Left ventricle myocardium superior (tissue), 1 donor: ENCODE measurements around the gene ZFYVE26. TPM values are rescaled to one million over a fixed set of nuclear protein-coding genes. Genes with fewer than 3 reads are reported as not detected.
"Not testable (repeated sequence)": the region's sequence is repeated elsewhere in the genome, so short reads cannot be mapped to it uniquely, and the experiment has no call there.

Experiments
- ATAC-seq: fragments of 200-7000 bp; cut with Tn5 transposase; one replicate; pipeline ENCODE4 v1.9.1; 2020; ENCODE audit warnings: mild to moderate bottlenecking, moderate library complexity
- DNase-seq: peaks from one replicate; pipeline ENCODE4 v3.0.0-alpha.2; 2020
- intact Hi-C: fragments of 100-400 bp; cut with micrococcal nuclease; formaldehyde crosslinking; loops from one replicate; pipeline ENCODE4 v1.11.0; 2022
- total RNA-seq: library from RNA; stranded (reverse); fragmentation: NEBNext Ultra II Directional; extraction: Animal tissue kit (Norgen Biotek cat#: 25700); gene quantifications from one replicate; pipeline ENCODE4 v1.2.1, GENCODE V29; 2021
- donor health status: DM: no; HTN: yes; CAD: no; lungs with severe emphysema.

The ZFYVE26 gene
- total RNA-seq, 1 donor from 2014 or later: 15.5 TPM

- no peak for DNase-seq
- intact Hi-C loops: no loop called here
- no peak for ATAC-seq
Measured at GRCh38 chr14:67721875-67722274, 94.5 kb downstream of the ZFYVE26 start.

GRCh38 chr14:67719866-67720265, 96.5 kb downstream of the ZFYVE26 start:
- intact Hi-C loops: no loop called here
- no peak for DNase-seq
- no peak for ATAC-seq

GRCh38 chr14:67719385-67719784, 97.0 kb downstream of the ZFYVE26 start:
- ATAC-seq, intact Hi-C loops, DNase-seq: not testable (repeated sequence)

- ATAC-seq (no peak), DNase-seq (no peak)
- intact Hi-C loops: no loop called here
Measured at GRCh38 chr14:67718265-67718664, 98.1 kb downstream of the ZFYVE26 start.

GRCh38 chr14:67717048-67717447, 99.3 kb downstream of the ZFYVE26 start:
- DNase-seq (no peak), ATAC-seq (no peak)
- intact Hi-C loops: no loop called here

- ATAC-seq (no peak), DNase-seq (no peak)
- intact Hi-C loops: no loop called here
Measured at GRCh38 chr14:67710209-67710608, 106.2 kb downstream of the ZFYVE26 start.

GRCh38 chr14:67709796-67710195, 106.6 kb downstream of the ZFYVE26 start:
- ATAC-seq, DNase-seq, intact Hi-C loops: not testable (repeated sequence)

- ATAC-seq, DNase-seq, intact Hi-C loops: not testable (repeated sequence)
Measured at GRCh38 chr14:67709346-67709745, 107.0 kb downstream of the ZFYVE26 start.

GRCh38 chr14:67705211-67705610, 111.2 kb downstream of the ZFYVE26 start:
- no peak for DNase-seq
- intact Hi-C loops: no loop called here
- ATAC-seq: no peak

GRCh38 chr14:67704484-67705089, 111.8 kb downstream of the ZFYVE26 start:
- DNase-seq: no peak
- peak; percentile 74 for ATAC-seq
- intact Hi-C loops: no loop called here

- no peak for ATAC-seq
- intact Hi-C loops: no loop called here
- DNase-seq: no peak
Measured at GRCh38 chr14:67703997-67704396, 112.4 kb downstream of the ZFYVE26 start.

GRCh38 chr14:67701492-67701891, 114.9 kb downstream of the ZFYVE26 start, which contains the start of gene RDH12:
Gene RDH12 (plus strand): TSS chr14:67701886. CDS start chr14:67722643, 20,757 bp downstream.
- ATAC-seq, DNase-seq, intact Hi-C loops: not testable (repeated sequence)

- intact Hi-C loops: no loop called here
- DNase-seq (no peak), ATAC-seq (no peak)
Measured at GRCh38 chr14:67698179-67698578, 118.2 kb downstream of the ZFYVE26 start.

GRCh38 chr14:67697006-67697405, 119.4 kb downstream of the ZFYVE26 start:
- intact Hi-C loops: no loop called here
- DNase-seq (no peak), ATAC-seq (no peak)

Other genes starting within 250 kb of the ZFYVE26 start
- gene PIGH, start 216.3 kb downstream of the ZFYVE26 start, total RNA-seq: 11.2 TPM
- gene ARG2, start 196.7 kb downstream of the ZFYVE26 start, total RNA-seq: 0.99 TPM
- 133 TPM for gene VTI1B, start 142.0 kb downstream of the ZFYVE26 start, total RNA-seq
- 12.5 TPM for gene RDH11, start 120.8 kb downstream of the ZFYVE26 start, total RNA-seq
- gene RDH12, start 114.7 kb downstream of the ZFYVE26 start, total RNA-seq: not detected
- 3.2 TPM for gene RAD51B, start 3.2 kb upstream of the ZFYVE26 start, total RNA-seq